GM21737 (cell line): ENCODE data around the gene CAMK1G.

Experiments used
- ATAC-seq: cut with Tn5 transposase; IDR thresholded peaks from one replicate; pipeline ENCODE4 v1.9.1; 2021; ENCODE audit warnings: mild to moderate bottlenecking, moderate library complexity; ENCODE audit not compliant: unreplicated experiment

Gene CAMK1G

GRCh38 chr1:209633335-209633997 lies 50.0 kb downstream of the CAMK1G start:
- ATAC-seq, result no peak

- ATAC-seq, result no peak
Observed at GRCh38 chr1:209634005-209634737, 50.7 kb downstream of the CAMK1G start.

GRCh38 chr1:209635850-209636249 lies 52.3 kb downstream of the CAMK1G start:
- no peak for ATAC-seq

- no peak for ATAC-seq
Observed at GRCh38 chr1:209641832-209642172, 58.3 kb downstream of the CAMK1G start.

GRCh38 chr1:209642816-209643215 lies 59.3 kb downstream of the CAMK1G start:
- no peak for ATAC-seq

GRCh38 chr1:209643285-209644020 lies 59.9 kb downstream of the CAMK1G start:
- no peak for ATAC-seq

GRCh38 chr1:209645574-209646452 lies 62.3 kb downstream of the CAMK1G start:
- no peak for ATAC-seq

GRCh38 chr1:209646558-209646957 lies 63.0 kb downstream of the CAMK1G start:
- no peak for ATAC-seq

- no peak for ATAC-seq
Observed at GRCh38 chr1:209647156-209647555, 63.6 kb downstream of the CAMK1G start.

GRCh38 chr1:209648346-209648745 lies 64.8 kb downstream of the CAMK1G start:
- ATAC-seq, result no peak

- ATAC-seq, result no peak
Observed at GRCh38 chr1:209648931-209649776, 65.6 kb downstream of the CAMK1G start.

GRCh38 chr1:209650454-209650853 lies 66.9 kb downstream of the CAMK1G start:
- ATAC-seq, result no peak

GRCh38 chr1:209651138-209651587 lies 67.6 kb downstream of the CAMK1G start:
- no peak for ATAC-seq

- ATAC-seq, result no peak
Observed at GRCh38 chr1:209652121-209652735, 68.7 kb downstream of the CAMK1G start, which contains the start of gene LAMB3. TSS of gene LAMB3 (minus strand) at chr1:209652425. CDS start at chr1:209650944, 1,481 bp downstream.

GRCh38 chr1:209652873-209653401 lies 69.4 kb downstream of the CAMK1G start:
- ATAC-seq, result no peak

- peak; percentile 49 for ATAC-seq
Observed at GRCh38 chr1:209653915-209654351, 70.4 kb downstream of the CAMK1G start.

- ATAC-seq, result no peak
Observed at GRCh38 chr1:209655411-209656231, 72.1 kb downstream of the CAMK1G start.
